Adrenal gland (tissue), 5 donors: Measurements from ENCODE around the gene SSC5D.

ENCODE experiments used
- CTCF ChIP-seq, 6 experiments: fragments of 450-650 bp in 4 of 6; fragments of 200-600 bp in 2 of 6; sonication (generic) in 1 of 6; IDR thresholded peaks; 1 replicate in 5 of 6; 2 replicates in 1 of 6; pipeline versions ENCODE4 v1.5.1 to v1.8.0; 2016 to 2021; ENCODE audit warnings: antibody characterized with exemption in 6 of 6, mild to moderate bottlenecking in 2 of 6, moderate library complexity in 1 of 6
- POLR2A ChIP-seq, 2 donors: fragments of 450-650 bp; IDR thresholded peaks; one replicate each; pipeline ENCODE4 v1.6.1; 2017; ENCODE audit warnings: antibody characterized with exemption in 2 of 2, mild to moderate bottlenecking in 2 of 2, moderate library complexity in 1 of 2
- donor health status: DM: no; HTN: no; CAD: no.

GRCh38 chr19:55495646-55496349 lies 7.6 kb downstream of the SSC5D start:
- TF ChIP-seq CTCF (IDR thresholded peaks at IDR 0.05), result no peak
- TF ChIP-seq POLR2A (IDR thresholded peaks at IDR 0.05), result no peak
